GM12878 (cell line): ENCODE data around the gene COL2A1. TPM values are rescaled to one million over a fixed set of nuclear protein-coding genes. Genes with fewer than 3 reads are reported as not detected.

Experiments used
- BCL11A ChIP-seq: IDR thresholded peaks from 2 replicates; pipeline ENCODE4 v1.6.1; 2011; ENCODE audit warnings: low read depth, low read length
- EP300 ChIP-seq, 2 experiments: fragments of 150-350 bp in 1 of 2; IDR thresholded peaks; 2 replicates each; pipeline ENCODE4 v1.6.1; 2011 to 2012; ENCODE audit warnings: low read depth in 2 of 2, low read length in 2 of 2, borderline replicate concordance in 1 of 2, improper control_type of control experiment in 1 of 2, inconsistent platforms in 1 of 2; ENCODE audit not compliant: control insufficient read depth in 1 of 2
- FOXK2 ChIP-seq: fragments of 450-650 bp; IDR thresholded peaks from 2 replicates; pipeline ENCODE4 v1.6.1; 2017; ENCODE audit warnings: mild to moderate bottlenecking, moderate library complexity
- FOXM1 ChIP-seq: IDR thresholded peaks from 2 replicates; pipeline ENCODE4 v1.6.1; 2012; ENCODE audit warnings: low read depth, mild to moderate bottlenecking, inconsistent platforms, low read length, moderate library complexity
- IKZF1 ChIP-seq: fragments of 450-650 bp; conservative IDR thresholded peaks from 2 replicates; pipeline ENCODE4 v1.6.1; 2017; ENCODE audit warnings: antibody characterized with exemption, mild to moderate bottlenecking
- PAX8 ChIP-seq: fragments of 450-650 bp; IDR thresholded peaks from 2 replicates; pipeline ENCODE4 v1.6.1; 2017; ENCODE audit warnings: mild to moderate bottlenecking, moderate library complexity
- SREBF1 ChIP-seq: IDR thresholded peaks from 2 replicates; pipeline ENCODE4 v1.6.1; 2012; ENCODE audit warnings: mild to moderate bottlenecking, low read length
- WRNIP1 ChIP-seq: IDR thresholded peaks from 2 replicates; pipeline ENCODE4 v1.6.1; 2011; ENCODE audit warnings: low read depth, low read length, improper control_type of control experiment, borderline replicate concordance
- polyA plus RNA-seq, 11 experiments: library from polyadenylated mRNA; depleted of rRNA in 4 of 11; unstranded in 6 of 11; stranded (reverse) in 5 of 11; fragments of >200 nt; fragmentation: Nextera tagmentation in 4 of 11; fragmentation: Illumina TruSeq in 1 of 11; extraction: Ambion mirVana in 4 of 11; extraction: Trizol in 1 of 11; gene quantifications; 1 replicate in 1 of 11; 2 replicates in 10 of 11; pipeline versions ENCODE4 v1.2.1 to v1.2.3, GENCODE V29; 2011 to 2016; ENCODE audit warnings: inconsistent platforms in 2 of 11, missing spikeins in 2 of 11, low read depth in 1 of 11
- total RNA-seq, 4 experiments: library from RNA; depleted of rRNA in 3 of 4; stranded (reverse); fragments of >200 nt in 3 of 4; fragmentation: Illumina TruSeq in 1 of 4; extraction: Trizol in 1 of 4; gene quantifications; 2 replicates each; pipeline versions ENCODE4 v1.2.1 to v1.2.3, GENCODE V29; 2013 to 2021
- TF ChIP-seq, protein P1 (sequence below): fragments of 450-650 bp; IDR thresholded peaks from 2 replicates; pipeline ENCODE4 v1.6.1; 2017; ENCODE audit warnings: mild to moderate bottlenecking, moderate library complexity
- TF ChIP-seq, protein P2 (sequence below): fragments of 150-350 bp; IDR thresholded peaks from 2 replicates; pipeline ENCODE4 v1.6.1; 2014; ENCODE audit warnings: mild to moderate bottlenecking, low read depth, low read length

COL2A1 gene
- total and polyA plus RNA-seq, 10 of the 15 experiments (the other 5 are each of a cell fraction or from before 2014, with no cell fraction given): 0.06 to 0.67 (median 0.19) TPM; not detected in 1

DNA sequence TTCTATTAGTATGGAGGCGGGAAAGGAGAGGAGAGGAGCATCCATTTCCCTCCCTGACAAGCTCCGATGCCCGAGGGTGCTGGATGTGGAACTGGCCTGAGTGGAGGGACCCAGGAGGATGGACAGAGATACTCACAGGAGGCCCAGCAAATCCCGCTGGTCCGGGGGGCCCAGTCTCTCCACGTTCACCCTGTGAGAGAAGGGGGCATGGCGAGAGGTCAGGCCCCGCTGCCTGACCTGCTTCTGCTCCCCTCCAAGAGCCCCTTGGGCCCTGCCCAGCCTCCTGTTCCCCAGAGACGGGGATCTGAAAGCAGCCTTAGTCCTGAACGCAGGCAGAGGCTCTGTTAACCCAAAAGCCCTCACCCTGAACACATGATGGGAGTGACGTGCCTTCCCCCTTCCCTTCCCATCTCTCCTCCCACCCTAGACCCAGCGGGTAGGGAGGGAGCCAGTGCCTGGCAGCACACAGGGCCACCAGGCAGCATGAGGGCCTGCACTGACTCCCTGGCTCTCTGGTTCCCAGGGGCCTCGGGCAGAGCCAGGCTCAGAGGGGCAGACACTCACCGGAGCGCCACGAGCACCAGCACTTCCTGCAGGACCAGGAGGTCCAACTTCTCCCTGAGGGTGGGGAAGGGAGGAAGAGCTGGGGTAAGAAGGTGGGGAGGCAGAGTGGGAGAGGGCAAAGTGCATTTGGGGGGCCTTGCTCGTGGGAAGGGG, 23.3 kb downstream of the COL2A1 start (continued):
- TF ChIP-seq, protein P1, sequence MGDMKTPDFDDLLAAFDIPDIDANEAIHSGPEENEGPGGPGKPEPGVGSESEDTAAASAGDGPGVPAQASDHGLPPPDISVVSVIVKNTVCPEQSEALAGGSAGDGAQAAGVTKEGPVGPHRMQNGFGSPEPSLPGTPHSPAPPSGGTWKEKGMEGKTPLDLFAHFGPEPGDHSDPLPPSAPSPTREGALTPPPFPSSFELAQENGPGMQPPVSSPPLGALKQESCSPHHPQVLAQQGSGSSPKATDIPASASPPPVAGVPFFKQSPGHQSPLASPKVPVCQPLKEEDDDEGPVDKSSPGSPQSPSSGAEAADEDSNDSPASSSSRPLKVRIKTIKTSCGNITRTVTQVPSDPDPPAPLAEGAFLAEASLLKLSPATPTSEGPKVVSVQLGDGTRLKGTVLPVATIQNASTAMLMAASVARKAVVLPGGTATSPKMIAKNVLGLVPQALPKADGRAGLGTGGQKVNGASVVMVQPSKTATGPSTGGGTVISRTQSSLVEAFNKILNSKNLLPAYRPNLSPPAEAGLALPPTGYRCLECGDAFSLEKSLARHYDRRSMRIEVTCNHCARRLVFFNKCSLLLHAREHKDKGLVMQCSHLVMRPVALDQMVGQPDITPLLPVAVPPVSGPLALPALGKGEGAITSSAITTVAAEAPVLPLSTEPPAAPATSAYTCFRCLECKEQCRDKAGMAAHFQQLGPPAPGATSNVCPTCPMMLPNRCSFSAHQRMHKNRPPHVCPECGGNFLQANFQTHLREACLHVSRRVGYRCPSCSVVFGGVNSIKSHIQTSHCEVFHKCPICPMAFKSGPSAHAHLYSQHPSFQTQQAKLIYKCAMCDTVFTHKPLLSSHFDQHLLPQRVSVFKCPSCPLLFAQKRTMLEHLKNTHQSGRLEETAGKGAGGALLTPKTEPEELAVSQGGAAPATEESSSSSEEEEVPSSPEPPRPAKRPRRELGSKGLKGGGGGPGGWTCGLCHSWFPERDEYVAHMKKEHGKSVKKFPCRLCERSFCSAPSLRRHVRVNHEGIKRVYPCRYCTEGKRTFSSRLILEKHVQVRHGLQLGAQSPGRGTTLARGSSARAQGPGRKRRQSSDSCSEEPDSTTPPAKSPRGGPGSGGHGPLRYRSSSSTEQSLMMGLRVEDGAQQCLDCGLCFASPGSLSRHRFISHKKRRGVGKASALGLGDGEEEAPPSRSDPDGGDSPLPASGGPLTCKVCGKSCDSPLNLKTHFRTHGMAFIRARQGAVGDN: no peak
- TF ChIP-seq PAX8 (no peak), SREBF1 (no peak), FOXM1 (no peak), IKZF1 (no peak), BCL11A (no peak), WRNIP1 (no peak), FOXK2 (no peak), EP300 (IDR thresholded peaks at IDR 0.05; ENCODE audit: borderline replicate concordance in 1 of 2, control insufficient read depth in 1 of 2, low read depth in 2 of 2, low read length in 2 of 2) (no peak)
- TF ChIP-seq, protein P2, sequence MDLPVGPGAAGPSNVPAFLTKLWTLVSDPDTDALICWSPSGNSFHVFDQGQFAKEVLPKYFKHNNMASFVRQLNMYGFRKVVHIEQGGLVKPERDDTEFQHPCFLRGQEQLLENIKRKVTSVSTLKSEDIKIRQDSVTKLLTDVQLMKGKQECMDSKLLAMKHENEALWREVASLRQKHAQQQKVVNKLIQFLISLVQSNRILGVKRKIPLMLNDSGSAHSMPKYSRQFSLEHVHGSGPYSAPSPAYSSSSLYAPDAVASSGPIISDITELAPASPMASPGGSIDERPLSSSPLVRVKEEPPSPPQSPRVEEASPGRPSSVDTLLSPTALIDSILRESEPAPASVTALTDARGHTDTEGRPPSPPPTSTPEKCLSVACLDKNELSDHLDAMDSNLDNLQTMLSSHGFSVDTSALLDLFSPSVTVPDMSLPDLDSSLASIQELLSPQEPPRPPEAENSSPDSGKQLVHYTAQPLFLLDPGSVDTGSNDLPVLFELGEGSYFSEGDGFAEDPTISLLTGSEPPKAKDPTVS: no peak
